HG03575 (cell line): Measurements from ENCODE around the gene GPR37L1.
"Not testable (repeated sequence)": the region's sequence is repeated elsewhere in the genome, so short reads cannot be mapped to it uniquely, and the experiment has no call there.

Experiments
- ATAC-seq: cut with Tn5 transposase; IDR thresholded peaks from one replicate; pipeline ENCODE4 v1.9.1; 2021; ENCODE audit not compliant: unreplicated experiment, insufficient number of reproducible peaks, low FRiP score; ENCODE audit errors: extremely low read depth

Gene GPR37L1

DNA sequence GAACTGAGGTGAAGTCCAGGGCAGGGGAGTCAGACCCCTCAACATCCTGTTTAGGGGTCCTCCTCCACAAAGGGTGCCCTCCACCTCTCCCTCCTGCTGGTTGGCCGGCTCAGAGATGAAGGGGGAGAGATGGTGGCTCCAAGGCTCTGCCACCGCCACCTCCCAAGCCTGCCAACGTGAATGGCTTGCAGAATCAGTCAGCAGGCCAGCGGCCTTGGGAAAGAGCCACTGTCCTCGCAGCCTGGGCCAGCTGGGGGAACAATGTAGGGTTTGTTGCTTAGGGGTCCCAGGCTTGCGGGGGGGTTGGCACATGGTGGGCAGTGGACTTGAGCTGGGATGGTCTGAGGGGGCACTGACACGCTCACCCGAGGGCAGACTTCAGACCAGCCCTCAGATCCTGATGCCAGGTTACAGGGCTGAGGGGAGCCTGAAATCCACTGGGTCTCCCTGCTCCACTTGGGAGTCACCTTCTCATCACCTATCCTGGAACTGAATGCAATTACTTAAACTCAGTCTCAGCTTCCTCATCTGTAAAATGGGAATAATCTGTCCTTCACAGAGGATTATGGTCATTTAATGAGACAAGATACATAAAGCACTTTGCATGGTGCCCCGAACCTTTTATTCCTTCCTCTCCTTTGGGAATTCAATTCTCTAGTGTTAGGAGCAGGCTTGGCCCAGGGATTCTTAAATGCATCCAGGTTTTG, 8.3 kb downstream of the GPR37L1 start:
- no peak for ATAC-seq

DNA sequence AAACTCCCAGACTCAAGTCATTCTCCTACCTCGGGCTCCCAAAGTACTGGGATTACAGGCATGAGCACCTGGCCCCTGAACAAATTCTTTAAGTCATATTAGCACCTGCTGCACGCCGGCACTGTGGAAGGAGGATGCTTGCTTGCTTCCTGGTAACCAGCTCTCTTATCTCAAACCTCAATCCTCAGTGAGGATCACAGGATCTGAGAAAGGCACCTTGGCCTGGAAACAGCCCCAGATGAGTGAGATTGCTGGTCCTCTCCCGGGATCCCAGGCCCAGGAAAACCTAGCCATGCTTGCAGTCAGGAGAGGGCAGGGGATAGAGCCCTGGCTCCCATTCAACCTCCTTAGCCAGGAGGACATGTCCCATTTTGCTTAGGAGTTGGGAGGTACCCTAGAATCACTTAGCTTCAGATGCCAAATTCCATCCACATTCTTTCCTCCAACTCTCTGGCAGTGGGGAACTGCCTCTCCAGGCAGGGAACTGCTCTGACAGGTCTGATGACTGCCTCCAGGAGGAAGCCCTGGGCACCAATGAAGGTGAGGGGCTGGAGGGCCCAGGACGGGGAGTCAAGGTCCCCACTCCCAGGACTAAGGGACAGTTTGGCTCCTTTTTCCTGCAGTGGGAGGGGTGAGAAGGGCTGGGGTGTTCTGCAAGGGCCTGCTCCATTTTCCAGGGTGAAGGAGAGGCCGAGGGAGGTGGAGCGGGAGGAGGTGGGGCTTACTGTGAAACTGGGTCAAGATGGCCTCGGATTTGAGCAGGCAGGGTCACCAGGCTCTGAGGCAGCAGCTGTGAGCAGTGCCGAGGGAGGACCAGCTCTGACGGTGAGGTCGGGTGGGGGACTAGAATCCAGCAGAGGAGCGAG, 9.5 kb downstream of the GPR37L1 start:
- no peak for ATAC-seq

DNA sequence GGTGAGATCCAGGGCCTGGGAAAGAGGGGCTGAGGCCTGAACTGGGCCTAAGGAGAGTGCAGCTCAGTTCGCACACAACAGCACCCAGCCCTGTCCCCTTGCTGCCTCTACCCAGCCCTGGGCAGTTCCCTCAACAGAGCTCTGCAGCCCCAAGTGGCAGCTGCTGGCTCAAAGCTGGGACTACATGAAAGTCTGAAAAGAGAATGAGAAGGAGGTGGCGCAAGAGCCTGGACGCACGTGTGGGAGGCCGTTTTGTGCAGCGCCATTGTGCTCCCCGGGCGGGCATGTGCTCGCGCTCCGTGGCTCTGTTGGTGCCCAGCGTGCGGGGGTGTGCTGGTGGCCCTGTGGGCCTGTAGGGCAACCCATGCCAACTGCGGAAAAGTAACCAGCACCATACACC, 10.3 kb downstream of the GPR37L1 start:
- no peak for ATAC-seq

DNA sequence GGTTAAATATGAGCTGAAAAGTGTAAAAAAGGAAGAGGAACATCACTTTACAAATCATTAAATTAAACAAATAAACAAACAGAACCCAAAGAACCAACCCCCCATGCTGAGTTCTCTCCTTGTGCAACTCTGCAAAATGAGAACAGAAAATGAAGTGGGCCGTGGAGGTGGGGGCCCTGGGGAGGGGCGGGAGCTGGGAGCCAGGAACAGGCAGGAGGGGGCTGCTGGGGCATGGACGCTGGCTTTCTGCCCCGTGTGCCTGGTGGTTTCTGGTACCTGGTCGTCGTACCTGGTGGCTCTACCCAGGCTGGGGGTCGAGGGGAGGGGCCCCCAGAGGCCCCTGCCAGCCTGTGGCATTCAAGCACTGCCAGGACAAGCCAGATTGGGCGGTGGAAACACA, 10.8 kb downstream of the GPR37L1 start:
- no peak for ATAC-seq

DNA sequence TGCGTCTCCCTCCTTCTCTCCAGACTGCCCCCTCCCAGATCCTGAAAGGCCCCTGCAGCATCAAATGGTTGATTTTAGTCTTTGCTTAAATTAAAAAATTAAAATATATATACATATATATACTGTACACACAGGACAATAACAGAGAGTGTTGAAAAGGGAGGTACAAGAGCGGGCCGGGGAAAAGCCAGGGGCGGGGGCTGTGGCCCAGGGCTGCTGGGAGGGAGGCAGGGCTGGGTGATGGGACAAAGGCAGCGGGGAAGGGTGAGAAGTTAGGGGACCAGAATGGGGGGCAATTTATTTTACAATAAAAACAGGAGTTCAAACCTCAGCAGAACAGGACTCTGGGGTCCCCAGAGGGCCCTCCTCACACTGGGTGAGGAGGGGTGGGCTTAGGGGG, 11.3 kb downstream of the GPR37L1 start:
- no peak for ATAC-seq

DNA sequence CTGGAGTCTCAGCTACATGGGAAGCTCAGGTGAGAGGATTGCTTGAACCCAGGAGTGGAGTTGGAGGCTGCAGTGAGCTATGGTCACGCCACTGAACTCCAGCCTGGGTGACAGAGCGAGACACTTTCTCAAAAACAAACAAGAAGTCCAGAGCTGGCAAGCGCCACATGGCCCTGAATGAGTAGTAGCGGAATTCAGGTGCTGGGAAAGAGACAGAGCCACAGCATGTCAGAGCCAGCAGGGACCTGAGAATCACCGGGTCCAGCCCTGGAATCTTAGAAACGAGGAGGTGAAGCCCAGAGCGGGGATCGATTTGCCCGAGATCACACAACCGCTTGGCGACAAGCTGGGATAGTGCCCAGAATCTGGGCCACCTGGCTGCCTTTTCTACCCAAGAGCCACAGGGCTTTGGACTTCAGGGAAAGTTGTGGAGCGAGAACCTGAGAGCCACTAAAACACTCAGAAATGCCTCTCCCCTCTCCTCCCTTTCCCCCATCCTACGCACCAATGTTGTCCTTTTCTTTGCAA, 12.0 kb downstream of the GPR37L1 start:
- no peak for ATAC-seq

DNA sequence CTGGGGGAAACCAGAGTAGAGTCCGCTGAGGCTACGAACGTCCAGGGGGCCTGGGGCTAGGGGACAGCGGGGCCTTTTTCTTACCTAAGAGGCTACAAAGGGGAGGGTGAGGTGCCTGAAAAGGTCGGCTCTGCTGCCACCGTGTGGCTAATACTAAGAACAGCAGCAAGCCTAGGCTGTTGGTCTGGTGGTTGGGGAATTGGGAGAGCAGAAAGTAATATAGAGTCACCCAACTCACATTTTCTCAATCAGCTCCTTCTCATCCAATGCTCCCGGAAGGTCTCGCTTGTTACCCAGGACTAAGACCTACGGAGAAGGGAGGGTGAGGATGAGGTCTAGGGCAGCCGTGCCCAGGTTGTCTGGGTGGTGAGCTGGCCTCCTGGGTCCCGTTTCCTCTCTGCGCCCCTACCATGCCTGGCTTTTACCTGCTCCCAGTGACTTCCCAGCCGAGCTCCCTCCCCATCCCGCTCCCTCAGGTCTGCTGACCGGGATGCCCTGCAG, 12.6 kb downstream of the GPR37L1 start:
- no peak for ATAC-seq

DNA sequence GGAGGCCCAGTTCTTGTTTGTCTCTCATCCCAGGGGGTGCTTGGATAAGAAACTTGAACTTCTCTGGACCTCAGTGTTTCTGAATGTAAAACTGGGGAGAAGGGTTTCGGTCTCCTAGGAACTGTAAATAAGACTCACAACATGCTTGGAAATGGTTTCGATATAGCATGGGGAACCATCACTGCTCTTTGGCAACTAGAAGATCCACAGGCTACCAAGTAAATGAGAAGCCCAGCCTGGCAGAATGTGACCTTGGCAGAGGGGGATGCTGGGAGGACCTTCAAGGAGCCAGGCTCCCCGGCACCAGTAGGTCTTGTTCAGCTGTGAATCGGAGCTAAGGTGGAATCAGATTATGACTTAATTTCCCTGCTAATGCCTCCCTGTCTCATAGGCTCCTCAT, 18.1 kb downstream of the GPR37L1 start:
- ATAC-seq = no peak

DNA sequence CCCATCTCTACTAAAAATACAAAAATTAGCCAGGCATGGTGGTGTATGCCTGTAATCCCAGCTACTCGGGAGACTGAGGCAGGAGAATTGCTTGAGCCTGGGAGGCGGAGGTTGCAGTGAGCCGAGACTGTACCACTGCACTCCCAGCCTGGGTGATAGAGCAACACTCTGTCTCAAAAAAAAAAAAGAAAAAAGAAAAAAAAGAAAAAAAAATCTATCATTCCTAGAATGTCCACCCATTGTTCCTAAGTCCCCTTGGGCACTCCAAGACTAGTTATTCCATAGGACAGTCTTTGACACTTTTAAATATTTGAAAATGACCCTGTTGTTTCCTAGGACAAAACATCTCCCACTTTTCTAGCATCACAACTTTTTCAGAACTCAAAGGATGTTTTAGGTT, 18.8 kb downstream of the GPR37L1 start:
- not testable (repeated sequence) for ATAC-seq

DNA sequence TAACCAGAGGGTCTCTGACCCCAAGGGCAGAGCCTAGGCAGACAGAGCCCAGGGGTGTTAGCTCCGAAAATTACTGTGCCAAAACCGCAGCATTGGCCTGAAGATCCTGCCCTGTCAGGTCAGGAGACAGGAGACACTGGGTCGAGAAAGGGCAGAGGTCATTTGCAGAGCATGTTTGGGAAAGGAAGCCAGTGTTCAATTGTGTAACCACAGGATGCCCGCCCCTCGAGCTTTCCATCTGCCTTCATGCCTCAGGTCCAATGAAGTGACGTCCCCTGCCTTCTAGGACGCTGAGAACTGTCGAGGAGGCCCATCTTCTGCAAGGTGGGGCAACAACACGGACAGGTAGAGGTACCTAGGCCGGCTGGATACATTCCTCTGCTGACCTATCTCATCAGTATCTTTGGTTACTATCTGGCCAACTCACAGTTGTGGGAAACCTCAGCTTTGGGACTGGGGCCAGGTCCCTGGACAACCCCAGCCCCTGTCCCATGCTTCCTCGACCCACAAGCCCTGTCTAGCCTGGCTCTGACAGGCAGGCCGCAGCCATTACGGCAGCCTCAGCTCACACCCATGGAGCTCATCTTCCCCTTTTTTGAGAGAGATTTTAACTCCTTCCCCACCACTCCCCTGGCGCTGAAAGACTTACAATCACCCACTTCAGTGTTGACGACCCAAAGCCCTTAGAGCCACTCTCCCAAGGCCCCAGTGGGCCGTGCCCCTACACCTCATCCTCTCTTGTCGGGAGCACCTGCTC, 20.5 kb downstream of the GPR37L1 start:
- ATAC-seq = no peak

DNA sequence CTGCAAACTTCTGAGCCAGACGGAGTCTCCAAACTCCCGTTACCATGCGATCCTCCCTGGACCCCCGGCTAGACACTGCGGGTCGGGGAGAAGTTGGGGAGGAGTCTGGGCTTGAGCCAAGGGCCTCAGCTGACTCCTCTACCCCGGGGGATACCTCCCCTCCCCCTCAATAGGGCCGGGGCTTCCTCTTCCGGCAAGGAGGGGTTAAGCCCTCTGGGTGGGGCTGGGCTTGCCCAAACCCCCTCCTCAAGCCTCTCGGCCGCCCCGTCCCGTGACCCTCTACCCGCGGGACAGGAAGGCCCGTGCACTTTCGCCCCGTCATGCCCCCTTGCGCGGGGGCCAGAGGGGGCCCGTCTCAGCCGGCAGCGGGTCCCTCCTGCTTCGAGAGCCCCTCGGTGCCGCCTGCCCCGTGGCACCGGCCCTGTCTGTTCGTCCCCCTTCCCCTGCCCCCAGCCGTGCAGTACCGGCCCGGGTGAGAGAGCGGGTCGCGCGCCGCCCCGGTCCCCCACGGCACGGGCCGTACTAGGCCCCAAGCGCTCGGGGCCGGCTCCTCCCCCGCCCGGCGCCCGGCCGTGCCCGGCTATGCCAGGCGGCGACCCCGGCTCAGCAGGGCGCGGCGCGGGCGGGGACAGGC, 21.2 kb downstream of the GPR37L1 start:
- ATAC-seq = no peak

DNA sequence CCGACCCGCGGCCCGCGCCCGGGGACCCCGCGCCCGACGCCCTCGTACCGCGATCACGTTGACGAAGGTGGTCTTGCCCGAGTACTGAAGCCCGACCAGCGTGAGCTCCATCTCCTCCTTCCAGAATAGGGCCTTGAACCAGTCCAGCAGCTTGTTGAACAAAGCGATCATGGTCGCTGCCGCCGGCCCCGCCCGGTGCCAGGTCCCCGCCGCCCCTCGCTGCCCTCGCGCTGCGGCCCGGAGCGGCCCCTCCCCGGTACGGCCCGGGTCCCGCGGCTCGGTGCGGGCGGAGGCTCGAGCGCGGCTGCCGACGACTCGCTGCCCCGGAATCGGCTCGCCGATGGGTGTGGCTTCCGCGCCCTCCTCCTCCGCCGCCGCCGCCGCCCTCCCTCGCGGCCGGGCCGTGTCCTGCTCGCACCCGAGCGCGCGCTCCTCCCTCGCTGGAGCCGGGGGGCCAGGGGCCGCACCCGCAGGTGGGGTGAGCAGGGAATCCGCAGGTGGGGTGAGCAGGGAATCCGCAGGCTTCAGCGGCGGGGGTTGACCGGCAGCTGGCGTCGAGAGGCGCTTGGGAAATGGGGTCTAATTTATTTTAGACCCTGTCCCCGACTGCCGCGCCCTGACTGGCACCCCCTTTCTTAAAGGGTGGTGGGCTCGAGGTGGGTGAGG, 21.8 kb downstream of the GPR37L1 start, which contains the start of gene ARL8A:
Gene ARL8A (minus strand): TSS at position 336 of the 666 bp plus-strand sequence. CDS start 165 bp downstream, at position 171.
- no peak for ATAC-seq

DNA sequence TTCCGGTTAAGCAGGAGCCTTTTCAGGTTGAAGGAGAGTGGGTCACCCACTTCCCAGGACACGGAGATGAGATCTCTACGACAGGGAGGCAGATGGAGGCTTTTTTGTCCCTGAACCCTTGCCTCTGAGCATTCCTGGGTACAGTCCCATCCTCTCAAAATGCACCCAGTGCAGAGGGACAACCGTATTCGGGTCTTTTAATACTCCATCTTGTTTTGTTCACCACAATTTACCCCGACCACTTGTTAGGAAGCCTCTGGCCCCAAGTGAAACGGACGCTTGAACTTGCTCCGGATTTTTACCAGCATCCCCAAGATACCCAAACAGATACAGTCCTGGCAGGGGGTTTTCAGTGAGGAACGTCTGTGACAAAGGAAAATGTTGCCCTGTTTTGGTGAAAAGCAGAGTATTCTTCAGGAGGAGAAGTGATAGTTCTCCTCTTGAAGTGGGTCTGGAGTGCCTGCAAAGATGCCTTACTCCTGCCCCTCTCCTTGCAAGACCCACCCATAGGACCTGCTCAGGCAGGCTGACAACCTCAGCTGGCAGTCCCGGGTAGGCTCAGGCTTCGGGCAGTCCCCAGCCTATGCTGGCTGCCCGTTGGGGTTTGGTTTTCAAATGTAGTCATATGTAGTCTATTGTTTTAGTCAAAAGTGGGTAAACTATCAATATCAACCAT, 22.5 kb downstream of the GPR37L1 start:
- no peak for ATAC-seq

DNA sequence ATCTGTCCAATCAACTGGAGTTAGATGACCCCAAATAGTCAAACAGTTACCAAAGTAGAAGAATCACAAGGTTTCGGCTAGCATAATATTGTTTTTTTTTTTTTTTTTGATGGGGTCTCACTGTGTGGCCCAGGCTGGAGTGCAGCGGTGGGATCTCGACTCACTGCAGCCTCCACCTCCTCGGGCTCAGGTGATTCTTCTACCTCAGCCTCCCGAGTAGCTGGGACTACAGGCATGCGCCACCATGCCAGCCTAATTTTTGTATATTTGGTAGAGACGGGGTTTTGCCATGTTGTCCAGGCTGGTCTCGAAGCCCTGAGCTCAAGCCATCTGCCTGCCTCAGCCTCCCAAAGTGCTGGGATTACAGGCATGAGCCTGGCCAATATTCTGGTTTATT, 23.0 kb downstream of the GPR37L1 start:
- not testable (repeated sequence) for ATAC-seq

DNA sequence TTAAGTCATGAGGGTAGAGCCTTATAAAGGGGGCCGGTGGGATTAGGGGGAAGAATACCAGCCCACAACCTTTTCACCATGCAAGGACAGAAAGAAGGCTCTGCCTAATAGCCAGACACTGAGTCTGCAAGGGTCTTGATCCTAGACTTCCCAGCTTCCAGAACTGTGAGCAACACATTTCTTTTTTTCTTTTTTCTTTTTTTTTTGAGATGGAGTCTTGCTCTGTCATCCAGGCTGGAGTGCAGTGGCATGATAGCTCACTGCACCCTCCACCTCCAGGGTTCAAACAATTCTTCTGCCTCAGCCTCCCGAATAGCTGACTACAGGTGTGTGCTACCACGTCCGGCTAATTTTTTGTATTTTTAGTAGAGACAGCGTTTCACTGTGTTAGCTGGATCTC, 23.6 kb downstream of the GPR37L1 start:
- ATAC-seq = no peak

DNA sequence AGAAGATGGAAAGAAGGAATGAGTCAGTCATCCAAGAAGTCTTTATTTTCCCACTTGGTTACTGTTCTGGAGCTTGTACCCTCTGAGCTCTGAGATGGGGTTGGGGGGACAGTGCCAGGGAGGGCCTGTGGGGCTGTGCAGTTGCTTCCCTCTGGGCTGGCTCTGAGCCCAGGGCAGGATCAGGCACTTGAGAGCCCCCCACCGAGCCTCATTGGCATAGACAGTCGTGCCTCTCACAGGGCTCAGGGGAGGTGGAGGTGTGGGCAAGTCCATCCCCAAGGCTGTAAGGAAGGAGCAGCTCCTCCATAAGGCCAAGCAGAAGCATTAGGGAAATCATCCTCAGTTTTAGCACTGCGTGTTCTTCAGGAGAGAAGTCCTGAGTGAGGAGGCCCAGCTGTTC, 24.3 kb downstream of the GPR37L1 start:
- no peak for ATAC-seq

DNA sequence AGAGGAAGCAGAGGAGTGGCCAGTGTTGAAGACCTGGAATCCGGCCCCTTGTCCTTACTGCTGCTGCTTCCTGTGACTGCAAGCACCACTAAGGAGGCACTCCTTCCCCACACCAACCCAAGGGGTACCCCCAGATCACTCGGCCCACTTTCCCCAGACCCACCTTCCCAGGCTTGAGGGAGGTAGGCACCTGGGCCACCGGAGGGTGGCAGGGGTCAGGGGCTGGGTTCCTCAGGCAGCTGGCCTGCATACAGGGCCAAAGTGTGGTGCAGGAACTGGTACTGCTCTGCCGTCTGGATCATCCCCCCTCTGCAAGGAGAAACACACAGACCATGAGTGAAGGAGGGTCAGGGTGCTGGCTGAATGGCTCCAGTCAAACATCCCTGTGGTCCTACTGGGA, 25.7 kb downstream of the GPR37L1 start:
- no peak for ATAC-seq

DNA sequence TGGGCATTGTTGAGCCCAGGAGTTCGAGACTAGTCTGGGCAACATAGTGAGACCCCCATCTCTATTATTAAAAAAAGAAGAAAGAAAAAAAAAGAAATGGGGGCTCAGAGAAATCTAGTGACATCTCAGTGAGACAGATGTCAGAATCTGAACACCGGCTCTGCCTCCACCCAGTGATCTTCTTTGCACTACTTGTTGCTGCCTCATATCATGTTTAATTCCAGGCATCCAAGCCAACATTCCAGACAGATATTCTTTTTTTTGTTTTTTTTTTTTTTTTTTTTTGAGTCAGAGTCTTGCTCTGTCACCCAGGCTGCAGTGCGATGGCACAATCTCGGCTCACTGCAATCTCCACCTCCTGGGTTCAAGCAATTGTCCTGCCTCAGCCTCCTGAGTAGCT, 26.8 kb downstream of the GPR37L1 start:
- ATAC-seq = no peak
